A673 (cell line): Measurements from ENCODE around the gene CSNK1G3. TPM values are rescaled to one million over a fixed set of nuclear protein-coding genes. Genes with fewer than 3 reads are reported as not detected.
A peak's percentile ranks its signal among the peaks of the same experiment; 100 is the strongest.

ENCODE experiments used
- BruUV-seq: library from RNA; stranded (reverse); fragments of 400-500 nt; replicated peaks from 2 replicates; lab custom pipeline; 2021; lab: Mats Ljungman, UMichigan
- CTCF ChIA-PET: fragments of 300-600 bp; sonication (Branson Sonifier 250); formaldehyde crosslinking; loops from one replicate; lab custom pipeline; 2022; ENCODE audit warnings: antibody characterized with exemption; lab: Charles Lee
- POLR2A ChIA-PET: fragments of 300-600 bp; sonication (Branson Sonifier 250); formaldehyde crosslinking; loops from one replicate; lab custom pipeline; 2022; ENCODE audit warnings: antibody characterized with exemption; ENCODE audit not compliant: low non-redundant PET; lab: Charles Lee
- DNase-seq: peaks from one replicate; pipeline ENCODE4 v3.0.0-alpha.2; 2015; ENCODE audit warnings: low spot score
- H3K27ac ChIP-seq: fragments of 200-600 bp; sonication (generic); 2 replicates; pipeline ENCODE4 v1.5.1; 2016; ENCODE audit warnings: mixed run types, low read depth, mild to moderate bottlenecking, mixed read lengths, antibody characterized with exemption, low read length; ENCODE audit not compliant: poor library complexity, severe bottlenecking
- H3K27me3 ChIP-seq: fragments of 200-600 bp; sonication (generic); replicated peaks from 2 replicates; pipeline ENCODE4 v1.6.1; 2017; ENCODE audit warnings: mixed run types, low read depth, mild to moderate bottlenecking, mixed read lengths, antibody characterized with exemption, low read length; ENCODE audit not compliant: insufficient read depth, poor library complexity
- H3K36me3 ChIP-seq: fragments of 200-600 bp; sonication (generic); 2 replicates; pipeline ENCODE4 v1.6.1; 2016; ENCODE audit warnings: mixed run types, mild to moderate bottlenecking, mixed read lengths, antibody characterized with exemption, low read length; ENCODE audit not compliant: insufficient read depth, poor library complexity, severe bottlenecking
- H3K4me1 ChIP-seq: fragments of 200-600 bp; sonication (generic); 2 replicates; pipeline ENCODE4 v1.6.1; 2017; ENCODE audit warnings: mixed run types, mild to moderate bottlenecking, mixed read lengths, antibody characterized with exemption, low read length; ENCODE audit not compliant: insufficient read depth, poor library complexity, severe bottlenecking
- H3K4me3 ChIP-seq: fragments of 200-600 bp; sonication (generic); 2 replicates; pipeline ENCODE4 v1.5.1; 2016; ENCODE audit warnings: low read depth, mixed run types, mild to moderate bottlenecking, mixed read lengths, low read length; ENCODE audit not compliant: poor library complexity, severe bottlenecking
- H3K9me3 ChIP-seq: fragments of 200-600 bp; sonication (generic); 2 replicates; pipeline ENCODE4 v1.6.1; 2016; ENCODE audit warnings: mixed run types, low read depth, mild to moderate bottlenecking, mixed read lengths, antibody characterized with exemption, low read length; ENCODE audit not compliant: poor library complexity, severe bottlenecking
- EZH2 ChIP-seq: fragments of 200-600 bp; sonication (generic); IDR thresholded peaks from 2 replicates; pipeline ENCODE4 v1.6.1; 2017; ENCODE audit warnings: borderline replicate concordance, low read depth, mild to moderate bottlenecking, mixed read lengths, antibody characterized with exemption, low read length; ENCODE audit not compliant: poor library complexity, severe bottlenecking
- intact Hi-C: fragments of 100-400 bp; cut with micrococcal nuclease; formaldehyde crosslinking; loops from one replicate; pipeline ENCODE4 v1.10.0; 2022; ENCODE audit not compliant: unreplicated experiment
- total RNA-seq: library from RNA; stranded (reverse); gene quantifications from 2 replicates; pipeline ENCODE4 v1.2.3, GENCODE V29; 2021
- TF ChIP-seq, protein P1 (sequence below): fragments of 300-800, 200-600 bp; sonication (generic); conservative IDR thresholded peaks from 2 replicates; pipeline ENCODE4 v1.5.1; 2017; ENCODE audit warnings: low read depth, mild to moderate bottlenecking, antibody characterized with exemption, low read length, moderate library complexity, mixed read lengths

Gene CSNK1G3
- total RNA-seq, 1 experiment from 2014 or later, result 42.1 TPM

DNA sequence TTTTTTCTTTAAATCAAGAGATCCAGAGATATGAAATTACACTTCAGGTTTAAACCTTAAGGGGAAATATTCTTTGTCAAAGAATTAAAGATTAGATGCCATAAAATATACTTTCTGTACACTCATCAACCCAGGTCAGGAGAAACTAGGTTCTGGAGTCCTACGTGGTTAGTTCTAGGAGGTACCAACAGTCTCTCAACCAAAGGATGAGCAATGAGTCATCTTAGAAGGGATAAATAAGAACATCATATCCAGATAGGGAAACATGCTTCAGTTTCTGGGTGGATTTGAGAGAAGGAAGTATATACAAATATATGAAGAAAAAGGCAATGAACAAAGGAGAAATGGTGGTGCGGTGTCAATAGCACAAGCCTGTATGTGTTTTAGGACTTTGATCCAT is 98.2 kb downstream of the CSNK1G3 start:
- no peaks in the 10 kb centered on the region for H3K27me3 ChIP-seq
- no peak overlapping the region for H3K4me3 ChIP-seq
- TF ChIP-seq, protein P1, sequence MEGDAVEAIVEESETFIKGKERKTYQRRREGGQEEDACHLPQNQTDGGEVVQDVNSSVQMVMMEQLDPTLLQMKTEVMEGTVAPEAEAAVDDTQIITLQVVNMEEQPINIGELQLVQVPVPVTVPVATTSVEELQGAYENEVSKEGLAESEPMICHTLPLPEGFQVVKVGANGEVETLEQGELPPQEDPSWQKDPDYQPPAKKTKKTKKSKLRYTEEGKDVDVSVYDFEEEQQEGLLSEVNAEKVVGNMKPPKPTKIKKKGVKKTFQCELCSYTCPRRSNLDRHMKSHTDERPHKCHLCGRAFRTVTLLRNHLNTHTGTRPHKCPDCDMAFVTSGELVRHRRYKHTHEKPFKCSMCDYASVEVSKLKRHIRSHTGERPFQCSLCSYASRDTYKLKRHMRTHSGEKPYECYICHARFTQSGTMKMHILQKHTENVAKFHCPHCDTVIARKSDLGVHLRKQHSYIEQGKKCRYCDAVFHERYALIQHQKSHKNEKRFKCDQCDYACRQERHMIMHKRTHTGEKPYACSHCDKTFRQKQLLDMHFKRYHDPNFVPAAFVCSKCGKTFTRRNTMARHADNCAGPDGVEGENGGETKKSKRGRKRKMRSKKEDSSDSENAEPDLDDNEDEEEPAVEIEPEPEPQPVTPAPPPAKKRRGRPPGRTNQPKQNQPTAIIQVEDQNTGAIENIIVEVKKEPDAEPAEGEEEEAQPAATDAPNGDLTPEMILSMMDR, result no peak
- POLR2A ChIA-PET, result no interaction called here
- no peaks in the 10 kb centered on the region for H3K4me1 ChIP-seq
- no peak for DNase-seq
- no peak overlapping the region for H3K27ac ChIP-seq
- H3K36me3 ChIP-seq, result no peaks in the 10 kb centered on the region
- CTCF ChIA-PET, result interaction anchor here (1.2 to 1.9 kb wide), 2 partner anchors 187 to 1094 kb away, joined by 7 to 8 read pairs; partner anchors contain the start of gene CEP120
- no TSS peak for BruUV-seq
- no peaks in the 10 kb centered on the region for H3K9me3 ChIP-seq
- intact Hi-C loops, result loop anchor here (5.0 kb wide), 1 partner anchor 1093 kb away; no protein-coding TSS in a partner anchor

DNA sequence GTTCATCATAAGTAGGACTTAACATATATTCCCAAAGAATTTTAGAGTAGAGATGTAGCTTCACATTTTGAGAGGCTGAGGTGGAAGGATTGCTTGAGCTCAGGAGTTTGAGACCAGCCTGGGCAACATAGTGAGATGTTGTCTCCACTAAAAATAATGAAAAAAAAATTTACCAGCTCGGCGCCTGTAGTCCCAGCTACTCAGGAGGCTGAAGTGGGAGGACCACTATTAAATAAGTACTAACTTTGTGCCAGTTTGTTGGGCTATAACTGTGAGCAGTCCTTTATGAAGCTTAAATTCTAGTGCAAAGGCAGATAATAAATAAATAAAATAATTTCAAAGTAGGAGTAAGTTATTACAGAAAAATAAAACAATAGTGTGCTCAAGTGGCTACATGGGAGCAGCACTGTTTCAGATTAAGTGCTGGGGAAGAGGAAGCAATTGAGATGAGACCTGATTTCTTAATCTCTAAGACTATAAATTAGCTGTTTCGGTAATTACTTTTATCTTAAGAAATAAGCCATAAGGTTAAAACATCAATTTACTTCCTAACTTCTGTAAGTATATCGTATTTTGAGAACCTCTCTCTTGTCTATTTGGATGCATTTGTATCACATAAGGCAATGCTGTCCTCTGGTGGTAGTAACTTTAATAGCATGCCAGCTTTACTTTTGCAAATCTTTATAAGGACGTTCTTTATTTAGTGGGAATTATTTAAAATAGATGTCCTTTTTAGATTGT is 98.9 kb downstream of the CSNK1G3 start:
- no peaks in the 10 kb centered on the region for H3K27me3 ChIP-seq
- intact Hi-C loops, result loop anchor here (5.0 kb wide), 1 partner anchor 1094 kb away; no protein-coding TSS in a partner anchor
- POLR2A ChIA-PET, result no interaction called here
- H3K36me3 ChIP-seq, result no peaks in the 10 kb centered on the region
- peak; percentile 65 for DNase-seq
- no peaks in the 10 kb centered on the region for H3K9me3 ChIP-seq
- CTCF ChIA-PET, result interaction anchor here (1.2 to 1.9 kb wide), 2 partner anchors 187 to 1095 kb away, joined by 7 to 8 read pairs; partner anchors contain the start of gene CEP120
- no peak overlapping the region for H3K27ac ChIP-seq
- no peak for TF ChIP-seq EZH2
- TF ChIP-seq, protein P1, result peak; percentile 95
- no peaks in the 10 kb centered on the region for H3K4me1 ChIP-seq
- H3K4me3 ChIP-seq, result no peak overlapping the region
- BruUV-seq, result no TSS peak

DNA sequence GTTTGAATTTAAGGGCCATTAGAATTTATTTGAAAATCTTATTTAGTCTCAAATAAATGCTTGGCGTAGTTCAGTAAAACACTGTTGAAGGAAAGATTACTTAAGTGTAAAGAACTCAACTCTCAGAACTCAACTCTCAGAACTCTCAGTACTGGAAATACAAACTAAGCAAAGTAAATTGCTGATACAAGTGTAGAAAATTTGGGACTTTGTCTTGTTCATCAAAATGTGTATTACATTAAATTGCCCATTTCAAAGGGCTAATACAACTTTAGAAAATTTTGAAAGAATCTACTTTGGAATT is 99.4 kb downstream of the CSNK1G3 start:
- Histone ChIP-seq H3K4me1 (no peaks in the 10 kb centered on the region), H3K4me3 (no peak overlapping the region), H3K27me3 (no peaks in the 10 kb centered on the region), H3K9me3 (no peaks in the 10 kb centered on the region), H3K27ac (no peak overlapping the region), H3K36me3 (no peaks in the 10 kb centered on the region)
- CTCF ChIA-PET, result interaction anchor here (1.2 to 1.9 kb wide), 2 partner anchors 188 to 1095 kb away, joined by 7 to 8 read pairs; partner anchors contain the start of gene CEP120
- POLR2A ChIA-PET, result no interaction called here
- intact Hi-C loops, result loop anchor here (5.0 kb wide), 1 partner anchor 1094 kb away; no protein-coding TSS in a partner anchor
- no TSS peak for BruUV-seq
- no peak for TF ChIP-seq EZH2
- TF ChIP-seq, protein P1, result no peak
- DNase-seq, result no peak
